Activated CD8-positive, alpha-beta memory T cell treated with anti-CD3 and anti-CD28 coated beads, Interleukin-2, amount 50 U/mL, for 48 hours (primary cell): Measurements from ENCODE around the gene NID2.

Experiments used
- DNase-seq: peaks from one replicate; pipeline ENCODE4 v3.0.0-alpha.2; 2020

Gene NID2

DNA sequence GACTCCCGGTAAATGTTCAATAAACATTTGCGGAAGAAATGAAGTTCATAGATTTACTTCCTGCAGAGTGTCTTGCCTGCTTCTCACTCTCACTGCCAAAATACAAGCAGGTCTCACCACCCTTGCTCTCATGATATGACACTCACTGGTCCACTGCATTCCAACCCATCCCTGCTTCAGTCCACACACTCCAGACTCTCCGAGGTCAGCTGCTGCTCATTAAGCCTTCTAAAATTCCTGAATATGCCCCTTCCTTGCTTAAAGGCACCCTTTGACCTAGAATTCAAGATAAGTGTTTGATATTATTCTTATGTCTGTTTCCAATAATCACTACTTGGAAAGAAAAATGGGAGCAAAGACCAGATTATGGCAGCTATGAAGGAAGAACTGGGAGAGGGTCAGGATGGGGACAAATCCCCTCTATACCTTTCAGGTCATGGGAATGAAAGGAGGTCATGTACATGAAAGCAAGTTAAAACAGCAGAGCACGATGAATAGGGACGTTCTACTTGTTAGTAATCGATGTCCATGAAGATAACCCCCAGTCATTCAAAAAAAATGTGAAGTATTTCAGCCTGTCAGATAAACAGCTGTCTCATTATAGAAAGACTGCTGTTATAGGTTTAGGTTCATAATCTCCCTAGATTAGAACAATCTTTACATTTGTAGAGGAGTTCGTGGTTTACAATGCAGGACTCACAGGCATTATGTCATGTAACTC is 10.5 kb upstream of the NID2 start:
- no peak for DNase-seq

DNA sequence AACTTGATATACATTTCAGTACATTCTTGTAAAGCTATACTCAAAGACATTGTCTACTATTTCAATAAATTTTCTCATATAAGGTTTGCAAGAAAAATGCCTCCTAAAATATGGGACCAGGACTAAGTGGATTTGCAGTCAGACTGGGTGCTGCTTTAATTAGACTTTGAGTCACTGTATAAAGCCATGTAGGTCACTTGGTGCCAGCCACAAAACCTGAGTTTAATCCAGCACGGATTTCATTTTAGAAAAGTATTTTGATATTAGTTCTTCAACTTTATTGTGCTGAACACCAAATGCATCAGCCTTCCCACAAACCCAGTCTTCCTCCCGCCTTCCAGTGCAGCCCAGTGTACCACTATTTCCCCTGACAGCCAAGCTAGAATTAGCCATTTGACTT is 9.9 kb upstream of the NID2 start:
- DNase-seq = no peak

- no peak for DNase-seq
These were observed 9.3 kb upstream of the NID2 start for GRCh38 chr14:52078095-52078531.

DNA sequence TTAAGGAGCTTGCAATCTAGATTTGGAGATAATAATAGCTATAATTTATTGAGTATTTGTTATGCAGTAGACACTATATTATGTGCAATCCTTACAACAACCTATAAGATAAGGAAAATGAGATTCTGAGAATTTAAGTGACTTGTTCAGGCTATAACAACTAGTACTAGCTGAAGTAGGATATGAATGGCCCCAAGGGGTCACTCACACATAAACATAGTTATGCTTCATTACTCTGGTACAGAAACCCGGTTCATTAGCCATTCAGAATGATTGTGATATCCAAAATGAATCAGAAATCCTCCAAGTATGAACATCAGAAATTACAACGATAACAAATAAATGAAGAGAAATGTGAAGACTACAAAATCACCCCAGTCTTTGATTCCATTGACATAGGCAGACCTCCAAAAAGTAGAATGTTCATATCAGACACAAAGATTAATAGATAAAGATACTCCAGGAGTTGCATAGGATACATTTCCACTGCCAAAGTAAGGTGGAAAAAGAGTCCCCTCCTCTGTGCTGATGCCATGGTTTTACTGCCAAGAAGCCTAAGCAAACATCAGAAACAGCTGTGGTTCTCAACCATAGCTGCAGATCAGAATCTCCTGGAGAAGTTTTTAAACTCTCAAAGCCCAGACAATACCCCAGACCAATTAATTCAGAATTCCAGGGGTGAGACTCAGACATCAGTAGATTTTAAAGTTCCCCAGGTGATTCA is 8.6 kb upstream of the NID2 start:
- no peak for DNase-seq

GRCh38 chr14:52076334-52076733 is 7.5 kb upstream of the NID2 start:
- no peak for DNase-seq

DNA sequence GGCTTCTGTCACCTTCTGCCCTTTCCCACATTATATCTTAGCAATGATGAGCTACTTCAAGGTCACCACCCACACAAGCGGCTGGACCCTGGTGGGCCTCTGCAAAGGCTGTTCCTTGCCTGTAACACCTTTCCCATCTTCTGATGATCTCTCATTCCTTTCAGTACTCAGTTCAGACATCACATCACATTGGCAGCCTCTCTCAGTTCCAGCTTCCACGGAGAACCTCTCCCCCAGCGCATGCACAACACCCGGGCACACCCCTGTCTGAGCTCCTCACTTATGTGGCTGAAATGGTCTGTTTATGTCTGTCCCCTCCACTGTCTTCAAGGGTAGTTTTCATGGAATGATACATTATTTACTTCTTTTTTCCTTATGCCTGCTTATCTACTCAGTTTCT is 6.5 kb upstream of the NID2 start:
- DNase-seq = no peak

GRCh38 chr14:52073251-52073650 is 4.4 kb upstream of the NID2 start:
- no peak for DNase-seq

DNA sequence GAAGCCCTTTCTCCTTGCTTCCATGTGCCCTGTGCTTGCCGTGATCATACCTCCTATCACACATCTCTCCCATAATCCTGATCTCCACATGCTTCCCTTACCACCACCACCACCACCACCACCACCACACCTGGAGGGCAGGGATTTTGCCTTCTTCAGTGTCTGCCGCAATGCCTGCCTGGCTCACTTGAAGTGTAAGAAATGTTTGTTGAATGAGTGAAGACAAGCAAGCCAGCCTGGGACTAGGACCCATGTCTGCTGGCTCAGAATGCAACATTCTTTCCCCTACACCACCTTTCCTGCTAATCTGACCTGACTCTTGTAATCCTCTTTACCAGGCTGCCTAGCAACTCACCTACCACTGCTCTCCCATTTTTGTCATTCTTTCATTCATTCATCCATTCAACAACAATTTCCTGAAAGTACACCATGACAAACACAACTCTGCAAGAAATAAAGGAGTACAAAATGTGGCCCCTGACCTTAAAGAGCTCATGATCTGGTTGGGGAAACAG is 3.5 kb upstream of the NID2 start:
- no peak for DNase-seq

- no peak for DNase-seq
These were observed 2.8 kb upstream of the NID2 start for GRCh38 chr14:52071675-52072074.

DNA sequence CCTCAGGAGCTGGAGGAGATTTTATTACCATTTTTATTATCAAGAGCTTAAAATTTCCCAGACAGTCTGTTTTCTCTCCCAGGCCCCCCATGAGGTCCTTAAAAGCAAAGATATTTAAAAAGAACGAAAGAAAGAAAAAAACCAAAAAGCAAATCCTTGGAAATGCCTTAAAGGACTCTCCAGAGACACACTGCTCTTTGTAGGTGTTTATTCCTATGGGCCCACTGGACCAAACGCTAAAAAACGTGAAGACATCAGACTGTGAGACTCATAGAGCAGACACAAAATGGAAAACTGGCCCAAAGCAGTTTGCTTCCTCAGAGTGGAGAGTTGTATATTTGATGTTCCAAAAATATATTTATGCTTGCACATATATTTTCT is 1.2 kb upstream of the NID2 start:
- DNase-seq = no peak

- peak; percentile 60 for DNase-seq
These were observed 620 bp upstream of the NID2 start for GRCh38 chr14:52069307-52070050.

GRCh38 chr14:52067873-52068614 is 815 bp downstream of the NID2 start:
- peak; percentile 64 for DNase-seq

DNA sequence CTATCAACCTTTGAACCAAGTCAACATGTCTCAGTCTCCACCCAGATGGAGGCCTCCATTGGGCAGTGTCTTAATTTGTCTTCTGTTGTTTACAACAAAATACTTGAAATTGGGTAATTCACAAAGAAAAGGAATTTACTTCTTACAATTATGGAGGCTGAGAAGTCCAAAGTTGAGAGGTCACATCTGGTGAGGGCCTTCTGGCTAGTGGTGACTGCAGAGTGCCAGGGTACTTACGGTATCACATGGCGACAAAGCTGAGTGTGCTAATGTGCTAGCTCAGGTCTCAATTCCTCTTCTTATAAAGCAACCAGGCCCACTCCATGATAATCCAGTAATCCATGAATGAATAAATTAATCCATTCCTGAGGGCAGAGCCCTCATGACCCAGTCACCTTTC is 4.7 kb downstream of the NID2 start:
- DNase-seq = no peak

DNA sequence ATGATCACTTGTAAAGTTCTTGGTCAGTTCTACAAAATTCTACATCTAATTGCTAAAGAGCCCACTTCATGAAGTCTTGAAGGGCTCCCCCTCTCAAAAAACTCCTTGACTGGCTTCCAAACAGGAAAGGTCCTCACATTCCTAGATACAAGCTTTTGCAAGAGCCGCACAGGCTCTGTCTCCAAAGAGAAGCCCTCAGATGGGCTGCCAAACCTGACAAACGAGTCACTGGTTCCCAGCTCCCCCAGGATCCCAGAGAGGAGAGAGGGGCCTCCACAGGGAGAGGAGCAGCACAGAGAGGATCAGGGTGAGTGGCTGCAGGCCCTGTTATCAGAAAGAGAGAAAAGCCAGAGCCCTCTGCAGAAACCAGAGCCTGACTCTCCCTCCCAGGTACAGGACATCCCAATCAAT is 5.8 kb downstream of the NID2 start:
- no peak for DNase-seq

- no peak for DNase-seq
These were observed 7.0 kb downstream of the NID2 start for GRCh38 chr14:52061890-52062289.

DNA sequence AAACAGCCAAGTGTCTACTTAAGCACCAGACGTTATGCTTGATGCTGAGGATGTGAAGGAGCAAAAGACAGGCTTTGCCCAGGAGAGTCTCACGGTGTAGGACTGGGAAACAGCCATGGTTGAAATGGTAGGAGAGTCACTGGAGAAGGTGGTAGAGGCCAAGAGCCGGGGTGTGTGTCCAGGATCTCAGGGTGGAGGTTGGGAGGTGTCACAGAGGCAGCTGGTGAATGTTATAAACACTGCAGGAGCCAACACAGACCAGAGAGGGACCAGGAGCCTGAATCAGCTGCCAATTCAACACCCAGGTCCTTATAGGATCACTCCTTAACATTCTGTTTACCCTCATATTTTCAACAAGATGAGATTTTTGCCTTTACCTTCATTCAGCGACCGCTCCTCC is 7.5 kb downstream of the NID2 start:
- DNase-seq = no peak

DNA sequence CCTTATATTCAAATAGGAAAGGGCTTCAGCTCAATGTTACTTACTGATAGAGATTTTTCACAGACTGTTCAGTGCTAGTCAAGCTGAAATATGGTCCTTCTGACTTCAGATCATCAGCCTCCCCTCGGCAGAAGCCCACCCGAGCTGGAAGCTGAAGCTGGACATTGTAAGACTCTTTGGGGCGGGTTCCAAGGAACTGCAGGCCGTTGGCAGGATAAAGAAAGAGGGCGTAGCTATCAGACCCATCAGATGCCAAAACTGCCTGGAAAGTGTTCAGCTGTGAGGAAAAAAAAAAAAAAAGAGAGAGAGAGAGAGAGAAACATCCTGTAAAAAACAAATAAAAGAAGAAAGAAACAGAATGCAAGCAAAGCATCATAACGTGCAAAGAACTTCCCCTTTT is 8.8 kb downstream of the NID2 start:
- no peak for DNase-seq

DNA sequence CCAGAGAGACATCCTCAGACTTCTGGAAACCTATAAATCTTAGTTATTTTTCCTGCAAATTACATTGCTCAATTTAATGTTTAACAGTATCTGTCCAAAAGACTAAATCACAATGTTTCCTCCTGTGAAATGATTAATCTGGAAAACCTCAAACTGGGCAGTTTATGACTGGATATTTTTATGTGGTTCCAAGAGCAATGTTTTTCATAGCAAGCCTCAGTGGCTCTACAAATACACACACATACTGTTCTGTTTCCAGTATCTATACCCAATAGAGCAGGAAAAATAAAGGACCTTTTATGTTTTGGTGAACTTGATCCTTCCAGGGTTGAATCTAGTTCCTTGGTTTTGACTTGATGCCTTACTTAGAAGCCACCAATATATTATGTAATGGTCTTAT is 9.2 kb downstream of the NID2 start:
- no peak for DNase-seq

DNA sequence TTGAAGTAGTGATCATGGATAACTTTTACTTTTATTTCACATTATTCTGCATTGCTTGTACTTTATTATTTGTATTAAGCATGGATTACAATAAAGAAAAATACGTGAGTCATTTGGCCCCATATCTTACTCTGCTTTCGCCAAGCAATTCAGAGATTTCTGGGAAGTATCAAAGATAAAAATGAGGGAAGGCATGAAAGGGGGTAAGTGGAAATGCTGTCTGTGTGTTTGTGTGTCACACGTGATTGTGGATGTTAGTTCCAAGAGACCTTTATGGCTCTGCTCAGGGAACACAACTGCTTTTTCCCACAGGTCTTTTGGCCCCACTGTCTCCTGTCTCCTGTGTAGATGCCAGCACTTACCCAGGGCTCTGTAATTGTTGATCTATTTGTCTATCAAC is 10.5 kb downstream of the NID2 start:
- no peak for DNase-seq

DNA sequence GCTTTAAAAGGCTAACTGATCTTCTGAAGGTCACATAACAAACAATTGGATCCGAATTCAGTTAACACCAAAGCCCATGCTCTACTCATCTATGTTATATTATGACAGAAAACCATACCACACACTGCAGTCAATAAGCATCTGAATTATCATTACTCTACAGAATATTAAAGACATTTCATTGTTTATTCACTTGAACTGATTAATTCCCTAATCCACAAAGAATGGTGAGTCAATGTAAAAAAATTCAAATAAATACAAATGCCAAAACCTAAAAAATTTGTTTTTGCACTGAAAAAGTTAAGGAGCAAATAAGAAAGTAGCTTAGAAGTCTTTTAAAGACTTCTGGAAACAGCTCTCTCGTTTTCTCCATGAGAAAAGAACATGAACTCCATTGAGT is 13.7 kb downstream of the NID2 start:
- DNase-seq = no peak

DNA sequence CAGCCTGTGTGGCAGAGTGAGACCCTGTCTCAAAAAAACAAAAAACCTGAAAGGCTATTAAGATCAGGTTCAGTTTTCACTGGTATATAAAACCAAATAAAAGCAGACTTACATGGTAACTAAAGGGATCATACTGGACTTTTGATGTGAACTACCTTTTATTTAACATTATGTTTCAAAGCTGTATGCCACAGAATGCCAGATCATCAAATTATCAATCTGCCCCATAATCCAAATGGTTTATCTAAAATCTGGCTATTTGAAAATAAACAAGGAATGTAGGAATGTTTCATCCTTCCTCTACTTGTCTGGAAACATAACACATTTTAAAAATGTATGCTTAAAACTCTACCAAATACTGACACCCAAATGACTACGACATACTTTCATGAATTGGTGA is 14.2 kb downstream of the NID2 start:
- no peak for DNase-seq

- DNase-seq = no peak
These were observed 15.8 kb downstream of the NID2 start for GRCh38 chr14:52053044-52053443.

DNA sequence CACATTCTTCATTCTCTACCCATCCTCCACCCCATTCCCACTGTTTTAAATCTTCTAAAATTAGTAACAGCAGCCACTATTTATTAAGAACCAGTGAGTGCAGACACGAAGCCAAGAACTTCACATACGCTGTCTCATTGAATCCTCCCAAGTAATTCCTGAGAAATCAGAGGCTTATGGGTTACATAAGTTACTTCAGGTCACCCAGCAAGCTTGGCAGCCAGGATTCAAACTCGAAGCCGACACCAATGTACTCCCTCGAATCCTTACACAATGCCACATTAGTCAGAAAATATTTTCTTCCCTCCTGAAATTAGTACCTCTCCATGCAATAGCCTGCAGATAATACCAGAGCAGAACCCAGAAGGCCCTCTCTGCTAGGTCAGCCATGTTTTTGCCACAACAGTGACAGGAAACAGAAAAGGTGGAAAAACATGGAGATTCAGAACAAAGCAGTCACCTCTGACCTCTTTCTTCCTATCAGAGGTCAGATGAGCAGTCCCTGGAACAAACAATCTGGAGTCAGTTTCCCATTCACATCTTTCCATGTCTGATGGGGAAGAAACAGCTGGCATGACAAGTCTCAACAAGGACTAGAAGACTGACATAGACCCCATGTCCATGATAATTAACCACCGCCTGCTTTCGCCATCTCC is 16.4 kb downstream of the NID2 start:
- no peak for DNase-seq
